SU-DHL-6 (cell line): Measurements from ENCODE around the gene GOLGA8R.
"Not testable (repeated sequence)": the region's sequence is repeated elsewhere in the genome, so short reads cannot be mapped to it uniquely, and the experiment has no call there.

Experiments
- H2AFZ ChIP-seq: fragments of 200-600 bp; sonication (generic); 2 replicates; pipeline ENCODE4 v1.6.1; 2014; ENCODE audit warnings: low read depth, mild to moderate bottlenecking, moderate library complexity, mixed read lengths, antibody characterized with exemption, low read length; ENCODE audit not compliant: severe bottlenecking
- H3F3A ChIP-seq: fragments of 200-600 bp; shearing (Covaris generic); 2 replicates; pipeline ENCODE4 v1.6.0; 2016; ENCODE audit warnings: antibody characterized with exemption, mild to moderate bottlenecking; ENCODE audit not compliant: insufficient read depth
- H3K27ac ChIP-seq: fragments of 200-600 bp; sonication (generic); 2 replicates; pipeline ENCODE4 v1.5.1; 2016; ENCODE audit warnings: low read depth, mild to moderate bottlenecking, low read length, moderate library complexity, mixed read lengths
- H3K27me3 ChIP-seq: fragments of 200-600 bp; sonication (generic), shearing (Covaris generic); 2 replicates; pipeline ENCODE4 v1.6.0; 2014; ENCODE audit warnings: mild to moderate bottlenecking, low read length
- H3K36me3 ChIP-seq: fragments of 200-600 bp; sonication (generic); 2 replicates; pipeline ENCODE4 v1.6.1; 2014; ENCODE audit warnings: mild to moderate bottlenecking, low read length, mixed read lengths
- H3K4me2 ChIP-seq: fragments of 300-600, 200-600 bp; shearing (Covaris generic), sonication (generic); 2 replicates; pipeline ENCODE4 v1.6.0; 2014; ENCODE audit warnings: low read length, low read depth, mild to moderate bottlenecking; ENCODE audit not compliant: poor library complexity, severe bottlenecking
- H3K4me3 ChIP-seq: fragments of 200-600 bp; sonication (generic); 2 replicates; pipeline ENCODE4 v1.5.1; 2014; ENCODE audit warnings: antibody characterized with exemption, low read length, mild to moderate bottlenecking, mixed read lengths; ENCODE audit not compliant: insufficient read depth, poor library complexity, severe bottlenecking
- H3K79me2 ChIP-seq: fragments of 200-600 bp; sonication (generic); 2 replicates; pipeline ENCODE4 v1.6.1; 2014; ENCODE audit warnings: mild to moderate bottlenecking, low read length, moderate library complexity; ENCODE audit not compliant: insufficient read depth
- H3K9ac ChIP-seq: fragments of 200-600 bp; sonication (generic); 2 replicates; pipeline ENCODE4 v1.7.0; 2014; ENCODE audit warnings: mild to moderate bottlenecking, low read length
- H3K9me2 ChIP-seq: fragments of 200-600 bp; sonication (generic); replicated peaks from 2 replicates; pipeline ENCODE4 v1.6.1; 2014; ENCODE audit warnings: low read length; ENCODE audit not compliant: insufficient read depth
- H3K9me3 ChIP-seq: fragments of 200-600 bp; sonication (generic); 2 replicates; pipeline ENCODE4 v1.6.1; 2014; ENCODE audit warnings: low read length, mixed read lengths; ENCODE audit not compliant: insufficient read depth
- H4K20me1 ChIP-seq: fragments of 200-600 bp; sonication (generic); 2 replicates; pipeline ENCODE4 v1.6.1; 2014; ENCODE audit warnings: low read depth, mild to moderate bottlenecking, antibody characterized with exemption, low read length, moderate library complexity, mixed read lengths

The GOLGA8R gene

DNA sequence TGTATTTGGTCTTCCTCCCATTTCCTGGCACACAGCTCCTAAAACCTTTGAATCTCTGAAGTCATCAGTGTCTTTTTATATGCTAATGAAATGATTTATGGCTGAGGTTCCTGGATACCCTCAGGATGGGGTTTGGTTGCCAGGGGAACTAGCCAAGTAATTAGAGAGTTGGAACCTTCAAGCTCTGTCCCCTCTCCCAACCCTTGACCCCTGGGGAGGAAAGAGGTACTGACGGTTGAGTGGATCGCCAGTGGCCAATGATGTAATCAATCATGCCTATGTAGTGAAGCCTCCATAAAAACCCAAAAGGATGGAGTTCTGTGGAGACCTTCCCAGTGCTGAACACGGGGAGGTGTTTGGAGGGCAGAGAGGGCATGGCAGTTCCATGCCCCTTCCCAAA lies 45.8 kb downstream of the GOLGA8R start:
- not testable (repeated sequence) for H3K9me3 ChIP-seq, H3K9me2 ChIP-seq, H3K79me2 ChIP-seq, H3K27me3 ChIP-seq, H3K9ac ChIP-seq, H3K27ac ChIP-seq, H3K4me2 ChIP-seq, H3K4me3 ChIP-seq, H3K36me3 ChIP-seq, H3F3A ChIP-seq, H4K20me1 ChIP-seq, H2AFZ ChIP-seq

DNA sequence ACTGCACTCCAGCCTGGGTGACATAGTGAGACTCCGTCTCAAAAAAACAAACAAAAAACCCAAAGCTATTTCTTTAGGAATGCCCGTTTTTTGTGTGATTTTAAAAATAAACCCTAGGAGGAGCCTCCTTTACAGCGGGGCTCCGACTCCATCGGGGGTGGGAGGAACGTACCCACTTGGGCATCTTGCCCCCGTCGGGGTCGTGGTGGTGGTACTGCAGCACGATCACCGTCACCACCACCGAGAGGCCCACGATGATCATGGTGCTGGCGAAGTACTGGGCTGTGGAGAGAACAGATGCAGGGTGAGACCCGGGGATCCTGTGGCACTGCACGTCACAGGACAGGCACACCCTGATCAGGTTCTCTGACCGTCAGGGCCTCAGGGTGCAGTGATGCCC lies 46.8 kb downstream of the GOLGA8R start:
- not testable (repeated sequence) for H2AFZ ChIP-seq, H3F3A ChIP-seq, H3K9me3 ChIP-seq, H3K27me3 ChIP-seq, H3K9me2 ChIP-seq, H3K27ac ChIP-seq, H3K79me2 ChIP-seq, H3K4me2 ChIP-seq, H3K36me3 ChIP-seq, H3K9ac ChIP-seq, H3K4me3 ChIP-seq, H4K20me1 ChIP-seq

DNA sequence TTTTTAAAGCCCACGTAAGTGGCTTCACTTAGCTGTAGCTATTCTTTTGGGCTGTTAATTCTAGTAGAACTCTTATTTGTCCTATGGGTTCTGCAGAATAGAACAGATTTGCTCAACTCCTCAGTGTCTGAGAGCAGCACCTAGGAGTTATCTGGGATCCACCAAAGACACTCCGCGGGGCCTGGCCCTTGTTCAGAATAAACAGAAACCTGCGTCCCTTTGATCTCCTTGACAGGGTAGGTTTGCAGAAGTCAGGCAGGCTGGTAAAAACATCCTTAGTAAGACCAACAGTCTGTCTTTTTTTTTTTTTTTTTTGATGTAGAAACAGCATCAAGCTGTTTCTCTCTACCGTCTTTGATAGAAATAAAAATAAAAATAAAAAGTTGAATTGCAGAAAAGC lies 52.7 kb downstream of the GOLGA8R start:
- H3K27me3 ChIP-seq, H3K9me2 ChIP-seq, H3K36me3 ChIP-seq, H3K4me3 ChIP-seq, H3K27ac ChIP-seq, H3K9me3 ChIP-seq, H4K20me1 ChIP-seq, H2AFZ ChIP-seq, H3F3A ChIP-seq, H3K4me2 ChIP-seq, H3K9ac ChIP-seq, H3K79me2 ChIP-seq: not testable (repeated sequence)

DNA sequence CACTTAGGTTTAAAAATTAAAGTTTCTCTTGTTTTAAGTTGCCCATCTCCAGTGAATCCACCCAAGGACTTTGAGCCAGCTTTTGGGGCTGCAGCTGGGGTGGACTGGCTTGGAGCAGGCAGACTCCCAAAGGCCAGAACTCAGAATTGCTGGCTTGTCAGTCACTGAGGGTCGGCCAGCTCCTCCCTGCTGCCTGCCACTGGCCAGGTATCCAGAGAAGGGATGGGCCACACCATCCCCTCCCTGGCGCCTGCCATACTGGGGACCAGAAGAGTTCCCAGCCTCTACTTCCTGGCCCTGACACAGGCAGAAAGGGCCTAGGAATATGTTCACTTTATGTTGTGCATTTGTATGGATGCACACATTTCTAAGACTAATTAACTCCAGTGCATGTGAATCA lies 53.1 kb downstream of the GOLGA8R start:
- not testable (repeated sequence) for H2AFZ ChIP-seq, H3K4me3 ChIP-seq, H3K9me3 ChIP-seq, H3K9me2 ChIP-seq, H3K9ac ChIP-seq, H3K4me2 ChIP-seq, H3K27ac ChIP-seq, H3K79me2 ChIP-seq, H4K20me1 ChIP-seq, H3K27me3 ChIP-seq, H3K36me3 ChIP-seq, H3F3A ChIP-seq

DNA sequence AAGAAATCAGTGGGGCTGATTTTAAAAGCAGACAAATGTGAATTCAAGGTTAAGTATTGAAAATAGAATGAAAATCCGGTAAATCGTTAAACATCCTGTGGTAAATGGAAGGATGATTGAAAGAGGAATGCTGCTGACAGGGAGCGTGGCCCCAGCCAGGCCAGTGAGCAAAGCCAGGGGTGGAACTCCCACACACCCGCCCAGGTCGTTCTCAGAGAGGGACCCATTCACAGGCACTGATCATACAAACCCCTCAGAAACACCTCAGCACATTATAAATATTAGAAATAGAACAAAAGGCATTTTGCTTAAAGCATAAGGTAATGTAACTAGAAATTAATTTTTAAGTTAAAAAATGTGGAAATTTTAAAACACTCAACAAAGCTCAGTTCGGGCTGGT lies 59.0 kb downstream of the GOLGA8R start:
- H3K4me2 ChIP-seq, H3K9me3 ChIP-seq, H3K4me3 ChIP-seq, H3K27me3 ChIP-seq, H2AFZ ChIP-seq, H3F3A ChIP-seq, H3K79me2 ChIP-seq, H4K20me1 ChIP-seq, H3K27ac ChIP-seq, H3K9me2 ChIP-seq, H3K9ac ChIP-seq, H3K36me3 ChIP-seq: not testable (repeated sequence)
